ENCODE data around the gene DENND4C.
"Not testable (repeated sequence)": the region's sequence is repeated elsewhere in the genome, so short reads cannot be mapped to it uniquely, and the experiment has no call there.

Gene DENND4C

DNA sequence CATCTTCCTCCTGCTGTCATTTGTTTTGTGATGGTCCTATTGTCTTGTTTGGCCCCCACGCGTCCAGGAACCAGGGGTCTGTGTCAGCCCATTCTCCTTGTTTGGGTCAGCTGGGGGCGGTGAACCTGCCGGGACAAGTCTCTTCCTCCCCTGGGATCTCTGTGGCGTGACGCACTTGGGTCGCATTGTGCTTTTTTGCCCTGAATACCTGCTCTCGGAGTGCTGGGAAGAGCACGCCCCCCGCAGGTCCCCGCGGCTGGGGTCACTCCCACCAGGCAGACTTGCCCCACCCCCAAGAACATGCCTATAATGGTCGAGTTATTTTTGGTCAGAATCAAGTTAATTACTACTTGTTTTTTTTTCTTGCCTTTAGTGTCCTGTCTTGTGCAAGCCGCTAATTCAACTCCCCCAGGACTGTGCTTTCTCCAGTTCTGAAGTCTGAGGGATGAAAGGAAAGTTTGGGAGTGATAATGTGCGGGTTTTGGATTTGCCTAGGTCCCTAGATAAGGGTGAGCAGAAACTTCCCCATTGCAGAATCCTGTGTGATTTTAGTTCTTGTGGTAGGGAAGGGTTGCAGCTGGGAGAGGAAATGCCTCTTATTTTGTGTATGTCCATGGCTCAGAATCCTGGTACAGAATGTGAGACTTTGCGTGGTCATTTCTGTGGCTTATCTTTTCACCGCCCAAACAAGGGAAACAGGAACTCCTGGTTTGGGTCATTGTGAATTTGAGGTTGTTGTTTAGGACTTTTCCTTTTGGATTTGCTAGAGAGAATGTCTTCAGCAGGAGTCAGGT lies 179.1 kb downstream of the DENND4C start:
- no peak for DNase-seq (ENCODE audit: low read depth)
- H3K4me3 ChIP-seq (ENCODE audit: low read depth, low read length) = peak overlapping the region; percentile 80
- no peak for TF ChIP-seq CTCF (IDR thresholded peaks at IDR 0.05; ENCODE audit: low read depth, low read length, missing control alignments)
- in situ Hi-C loops (cut with HindIII; ENCODE audit: low sequenced_read_pairs) = no loop called here

DNA sequence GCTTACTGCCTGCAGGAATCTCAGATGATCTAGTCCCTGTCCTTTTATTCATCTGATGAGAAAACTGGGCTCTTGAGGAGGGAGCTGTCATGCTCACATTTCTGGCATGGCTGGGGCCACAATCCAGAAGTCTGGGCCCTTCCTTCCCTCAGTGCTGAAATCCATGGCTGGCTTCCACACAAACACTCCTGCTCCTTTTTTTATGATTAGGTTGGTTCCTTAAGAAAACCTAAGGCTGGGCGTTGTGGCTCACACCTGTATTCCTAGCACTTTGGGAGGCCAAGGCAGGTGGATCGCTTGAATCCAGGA lies 179.7 kb downstream of the DENND4C start:
- no peak for TF ChIP-seq CTCF (IDR thresholded peaks at IDR 0.05; ENCODE audit: low read depth, low read length, missing control alignments)
- in situ Hi-C loops (cut with HindIII; ENCODE audit: low sequenced_read_pairs) = no loop called here
- no peak for DNase-seq (ENCODE audit: low read depth)
- peak overlapping the region; percentile 80 for H3K4me3 ChIP-seq (ENCODE audit: low read depth, low read length)

DNA sequence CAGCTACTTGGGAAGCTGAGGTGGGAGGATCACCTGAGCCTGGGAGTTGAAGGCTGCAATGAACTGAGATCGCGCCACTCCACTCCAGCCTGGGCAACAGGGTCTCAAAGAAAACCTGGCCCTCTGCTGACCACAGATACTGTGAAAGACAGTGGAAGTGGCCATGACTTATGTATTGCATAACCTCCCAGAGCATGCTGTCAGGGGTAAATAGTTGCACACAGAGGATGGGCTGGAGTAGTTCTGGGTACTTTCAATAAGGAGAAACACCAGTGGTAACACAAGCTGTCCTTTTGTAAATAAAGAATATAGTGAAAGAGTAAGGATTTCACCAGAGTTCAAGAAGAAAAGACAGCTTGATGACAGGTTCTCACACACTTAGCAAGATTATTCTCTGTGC lies 180.1 kb downstream of the DENND4C start:
- TF ChIP-seq CTCF (IDR thresholded peaks at IDR 0.05; ENCODE audit: low read depth, low read length, missing control alignments) = no peak
- no peak overlapping the region for H3K4me3 ChIP-seq (ENCODE audit: low read depth, low read length)
- in situ Hi-C loops (cut with HindIII; ENCODE audit: low sequenced_read_pairs) = no loop called here
- DNase-seq (ENCODE audit: low read depth) = no peak

DNA sequence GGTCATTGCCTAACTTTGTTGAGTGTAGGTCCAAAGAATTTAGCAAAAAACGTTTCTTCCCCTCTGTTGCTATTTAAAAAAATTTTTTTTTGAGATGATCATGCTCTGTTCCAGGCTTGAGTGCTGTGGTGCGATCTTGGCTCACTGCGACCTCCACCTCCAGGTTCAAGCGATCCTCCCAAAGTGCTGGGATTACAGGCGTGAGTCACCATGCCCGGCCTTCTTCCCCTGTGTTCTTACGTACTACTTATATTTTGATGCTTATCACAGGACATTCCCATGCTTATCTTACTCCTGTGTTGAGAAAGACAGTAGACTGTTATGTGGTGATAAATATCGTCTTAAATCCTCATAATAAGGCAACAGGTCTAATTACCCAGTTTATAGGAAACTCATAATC lies 180.8 kb downstream of the DENND4C start:
- DNase-seq (ENCODE audit: low read depth) = no peak
- no peak for TF ChIP-seq CTCF (IDR thresholded peaks at IDR 0.05; ENCODE audit: low read depth, low read length, missing control alignments)
- in situ Hi-C loops (cut with HindIII; ENCODE audit: low sequenced_read_pairs) = no loop called here
- H3K4me3 ChIP-seq (ENCODE audit: low read depth, low read length) = no peak overlapping the region

GRCh38 chr9:19413456-19413855 lies 183.0 kb downstream of the DENND4C start:
- H3K4me3 ChIP-seq (ENCODE audit: low read depth, low read length); DNase-seq (ENCODE audit: low read depth); in situ Hi-C loops (cut with HindIII; ENCODE audit: low sequenced_read_pairs): not testable (repeated sequence)

DNA sequence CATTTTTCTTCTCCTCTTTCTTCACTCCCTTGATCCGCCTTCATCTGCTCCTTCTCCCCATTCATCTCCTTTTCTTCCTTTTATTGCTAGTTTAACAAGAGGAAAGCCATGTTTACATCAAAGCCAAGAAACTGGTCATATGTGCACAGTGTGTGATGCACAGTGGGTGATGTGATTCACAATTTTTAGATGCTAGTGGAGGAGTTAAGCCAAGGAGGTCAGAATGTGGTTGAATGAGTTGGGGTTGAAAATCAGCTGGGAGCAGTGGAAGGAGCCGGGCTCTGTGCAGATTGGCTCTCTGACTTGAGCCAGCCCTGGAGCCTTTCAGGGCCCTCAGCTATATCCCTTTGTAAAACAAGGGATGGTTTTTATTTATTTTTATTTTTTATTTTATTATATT lies 185.7 kb downstream of the DENND4C start:
- H3K4me3 ChIP-seq (ENCODE audit: low read depth, low read length) = no peak overlapping the region
- DNase-seq (ENCODE audit: low read depth) = peak; percentile 68
- in situ Hi-C loops (cut with HindIII; ENCODE audit: low sequenced_read_pairs) = no loop called here
- no peak for TF ChIP-seq CTCF (IDR thresholded peaks at IDR 0.05; ENCODE audit: low read depth, low read length, missing control alignments)

DNA sequence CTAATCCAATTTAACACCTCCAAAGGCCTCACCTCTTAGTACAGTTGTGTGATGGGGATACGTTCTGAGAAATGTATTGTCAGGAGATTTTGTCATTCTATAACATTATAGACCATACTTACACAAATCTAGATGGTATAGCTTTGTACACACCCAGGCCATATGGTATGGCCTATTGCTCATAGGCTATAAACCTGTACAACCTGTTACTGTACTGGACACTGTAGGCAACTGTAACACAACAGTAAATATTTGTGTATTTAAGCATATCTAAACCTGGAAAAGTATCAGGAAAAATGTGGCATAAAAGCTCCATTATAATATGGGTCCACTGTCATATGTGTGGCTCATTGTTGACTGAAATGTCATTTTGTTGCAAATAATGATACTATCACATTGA lies 190.4 kb downstream of the DENND4C start:
- in situ Hi-C loops (cut with HindIII; ENCODE audit: low sequenced_read_pairs) = loop anchor here (5.0 kb wide), 1 partner anchor 49 kb away; no protein-coding TSS in a partner anchor
- TF ChIP-seq CTCF (IDR thresholded peaks at IDR 0.05; ENCODE audit: low read depth, low read length, missing control alignments) = no peak
- no peak overlapping the region for H3K4me3 ChIP-seq (ENCODE audit: low read depth, low read length)
- no peak for DNase-seq (ENCODE audit: low read depth)

Measured in astrocyte of the cerebellum (primary cell).